ENCODE measurements around the gene GSTM3.
"Not testable (repeated sequence)": the region's sequence is repeated elsewhere in the genome, so short reads cannot be mapped to it uniquely, and the experiment has no call there.

DNA sequence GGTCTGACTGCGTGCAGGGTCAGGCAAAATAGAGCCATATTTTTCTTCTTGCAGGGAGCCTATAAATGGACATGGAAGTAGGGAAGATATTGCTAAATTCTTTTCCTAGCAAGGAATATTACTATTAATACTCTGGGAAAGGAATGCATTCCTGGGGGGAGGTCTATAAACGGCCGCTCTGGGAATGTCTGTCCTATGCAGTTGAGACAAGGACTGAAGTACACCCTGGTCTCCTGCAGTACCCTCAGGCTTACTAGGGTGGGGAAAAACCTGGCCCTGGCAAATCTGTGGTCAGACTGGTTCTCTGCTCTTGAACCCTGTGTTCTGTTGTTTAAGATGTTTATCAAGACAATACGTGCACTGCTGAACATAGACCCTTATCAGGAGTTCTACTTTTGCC lies 31.9 kb downstream of the GSTM3 start:
- TF ChIP-seq, protein P1, sequence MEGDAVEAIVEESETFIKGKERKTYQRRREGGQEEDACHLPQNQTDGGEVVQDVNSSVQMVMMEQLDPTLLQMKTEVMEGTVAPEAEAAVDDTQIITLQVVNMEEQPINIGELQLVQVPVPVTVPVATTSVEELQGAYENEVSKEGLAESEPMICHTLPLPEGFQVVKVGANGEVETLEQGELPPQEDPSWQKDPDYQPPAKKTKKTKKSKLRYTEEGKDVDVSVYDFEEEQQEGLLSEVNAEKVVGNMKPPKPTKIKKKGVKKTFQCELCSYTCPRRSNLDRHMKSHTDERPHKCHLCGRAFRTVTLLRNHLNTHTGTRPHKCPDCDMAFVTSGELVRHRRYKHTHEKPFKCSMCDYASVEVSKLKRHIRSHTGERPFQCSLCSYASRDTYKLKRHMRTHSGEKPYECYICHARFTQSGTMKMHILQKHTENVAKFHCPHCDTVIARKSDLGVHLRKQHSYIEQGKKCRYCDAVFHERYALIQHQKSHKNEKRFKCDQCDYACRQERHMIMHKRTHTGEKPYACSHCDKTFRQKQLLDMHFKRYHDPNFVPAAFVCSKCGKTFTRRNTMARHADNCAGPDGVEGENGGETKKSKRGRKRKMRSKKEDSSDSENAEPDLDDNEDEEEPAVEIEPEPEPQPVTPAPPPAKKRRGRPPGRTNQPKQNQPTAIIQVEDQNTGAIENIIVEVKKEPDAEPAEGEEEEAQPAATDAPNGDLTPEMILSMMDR (IDR thresholded peaks at IDR 0.05; ENCODE audit: low read length): not testable (repeated sequence)
- not testable (repeated sequence) for TF ChIP-seq EZH2 (optimal IDR thresholded peaks at IDR 0.05; ENCODE audit: low read depth, low read length); EZH2phosphoT487 (IDR thresholded peaks at IDR 0.05; ENCODE audit: low read length)

All from MM.1S (cell line).